Activated CD8-positive, alpha-beta memory T cell treated with anti-CD3 and anti-CD28 coated beads, Interleukin-2, amount 50 U/mL, for 1 hour (primary cell): ENCODE measurements around the gene SLC35F3.
A peak's percentile ranks its signal among the peaks of the same experiment; 100 is the strongest.

ENCODE experiments used
- DNase-seq: peaks from one replicate; pipeline ENCODE4 v3.0.0-alpha.2; 2020; ENCODE audit errors: extremely low read depth

Gene SLC35F3

GRCh38 chr1:234040446-234041317 is 136.2 kb downstream of the SLC35F3 start:
- no peak for DNase-seq

- no peak for DNase-seq
Observed at GRCh38 chr1:234044079-234044478, 139.6 kb downstream of the SLC35F3 start.

- no peak for DNase-seq
Observed at GRCh38 chr1:234047123-234047522, 142.6 kb downstream of the SLC35F3 start.

GRCh38 chr1:234062166-234062565 is 157.7 kb downstream of the SLC35F3 start:
- DNase-seq, result no peak

- DNase-seq, result peak; percentile 4
Observed at GRCh38 chr1:234065794-234066447, 161.4 kb downstream of the SLC35F3 start.

- no peak for DNase-seq
Observed at GRCh38 chr1:234067581-234068337, 163.3 kb downstream of the SLC35F3 start.

- DNase-seq, result no peak
Observed at GRCh38 chr1:234069760-234070159, 165.3 kb downstream of the SLC35F3 start.

- DNase-seq, result no peak
Observed at GRCh38 chr1:234072793-234073192, 168.3 kb downstream of the SLC35F3 start.

- no peak for DNase-seq
Observed at GRCh38 chr1:234078143-234078542, 173.7 kb downstream of the SLC35F3 start.

- DNase-seq, result no peak
Observed at GRCh38 chr1:234079896-234080295, 175.4 kb downstream of the SLC35F3 start.

GRCh38 chr1:234083460-234083859 is 179.0 kb downstream of the SLC35F3 start:
- no peak for DNase-seq

GRCh38 chr1:234089396-234089795 is 184.9 kb downstream of the SLC35F3 start:
- DNase-seq, result no peak

- no peak for DNase-seq
Observed at GRCh38 chr1:234090212-234091064, 186.0 kb downstream of the SLC35F3 start.

GRCh38 chr1:234091065-234091401 is 186.6 kb downstream of the SLC35F3 start:
- DNase-seq, result no peak

GRCh38 chr1:234091876-234092275 is 187.4 kb downstream of the SLC35F3 start:
- no peak for DNase-seq

GRCh38 chr1:234093107-234093506 is 188.6 kb downstream of the SLC35F3 start:
- DNase-seq, result no peak

GRCh38 chr1:234093741-234094140 is 189.3 kb downstream of the SLC35F3 start:
- no peak for DNase-seq

GRCh38 chr1:234094172-234094571 is 189.7 kb downstream of the SLC35F3 start:
- DNase-seq, result no peak

GRCh38 chr1:234096161-234096770 is 191.8 kb downstream of the SLC35F3 start:
- no peak for DNase-seq

- DNase-seq, result no peak
Observed at GRCh38 chr1:234102583-234102982, 198.1 kb downstream of the SLC35F3 start.

GRCh38 chr1:234103198-234103597 is 198.7 kb downstream of the SLC35F3 start:
- DNase-seq, result no peak
